ENCODE data around the gene SLC27A1. TPM values are rescaled to one million over a fixed set of nuclear protein-coding genes. Genes with fewer than 3 reads are reported as not detected.

Gene SLC27A1
- total and polyA plus RNA-seq, 9 of the 15 experiments (the other 6 are each of a cell fraction or from before 2014, with no cell fraction given) = 0.06 to 3.0 (median 1.1) TPM

DNA sequence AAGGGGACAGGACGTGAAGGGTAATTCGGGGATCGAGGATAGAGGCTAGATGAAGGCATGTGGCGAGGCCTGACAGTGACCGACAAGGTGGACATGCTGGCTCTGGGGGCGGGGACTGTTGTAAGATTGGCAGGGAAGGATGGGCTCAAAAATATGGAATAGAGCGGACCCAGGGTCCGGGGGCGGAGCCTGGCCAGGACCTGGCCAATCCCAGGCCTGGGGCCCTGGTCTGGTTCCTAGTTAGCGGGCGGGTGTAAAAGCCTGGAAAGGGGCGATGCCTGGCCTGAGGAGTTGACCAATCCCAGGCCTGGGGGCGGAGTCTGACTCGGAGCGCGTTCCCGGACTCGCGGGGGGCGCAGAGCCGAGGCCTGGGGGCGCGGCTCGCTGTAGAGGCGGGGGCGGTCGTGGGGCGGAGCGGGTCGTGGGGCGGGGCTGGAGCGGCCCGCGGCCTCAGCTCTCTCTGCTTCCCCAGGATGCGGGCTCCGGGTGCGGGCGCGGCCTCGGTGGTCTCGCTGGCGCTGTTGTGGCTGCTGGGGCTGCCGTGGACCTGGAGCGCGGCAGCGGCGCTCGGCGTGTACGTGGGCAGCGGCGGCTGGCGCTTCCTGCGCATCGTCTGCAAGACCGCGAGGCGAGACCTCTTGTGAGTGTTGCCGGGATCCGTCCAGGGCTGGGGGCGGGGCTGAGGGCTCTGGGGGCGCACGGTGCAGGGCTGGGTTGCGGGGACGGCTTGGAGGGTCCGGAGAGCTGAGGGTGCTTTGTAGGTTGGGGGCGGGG lies at the start of gene SLC27A1 (continued):
- no peak for TF ChIP-seq REST (IDR thresholded peaks at IDR 0.05; ENCODE audit: borderline replicate concordance)
- 0 out of 2 replicates have a peak, but pooled peaks have one; percentile 18 for TF ChIP-seq REST (CRISPR knock-in tag; IDR thresholded peaks at IDR 0.05; ENCODE audit: low read depth)
- TF ChIP-seq GABPB1 (CRISPR knock-in tag; IDR thresholded peaks at IDR 0.05) = 0 out of 2 replicates have a peak, but pooled peaks have one; percentile 42
- no peak for TF ChIP-seq SMARCB1 (IDR thresholded peaks at IDR 0.05; ENCODE audit: insufficient read length, low read depth)
- TF ChIP-seq NFXL1 (CRISPR knock-in tag; IDR thresholded peaks at IDR 0.05) = no peak
- no peak for TF ChIP-seq FOXA3 (CRISPR knock-in tag; conservative IDR thresholded peaks at IDR 0.05 in 1 of 2, IDR thresholded peaks at IDR 0.05 in 1 of 2)
- no peak for TF ChIP-seq ZNF764 (CRISPR knock-in tag; IDR thresholded peaks at IDR 0.05; ENCODE audit: low read depth)
- no peak; the same call in 1 of the 2 replicates for TF ChIP-seq KDM2B (CRISPR knock-in tag; IDR thresholded peaks at IDR 0.05)
- no peak for TF ChIP-seq ZNF444 (CRISPR knock-in tag; IDR thresholded peaks at IDR 0.05)
- no peak for TF ChIP-seq RFX7 (CRISPR knock-in tag; IDR thresholded peaks at IDR 0.05)
- no peak for TF ChIP-seq KLF10 (CRISPR knock-in tag; IDR thresholded peaks at IDR 0.05)
- no peak for TF ChIP-seq ZNF740 (CRISPR knock-in tag; IDR thresholded peaks at IDR 0.05)
- TF ChIP-seq ZNF740 (tag; IDR thresholded peaks at IDR 0.05) = no peak
- TF ChIP-seq NR2C1 (IDR thresholded peaks at IDR 0.05) = no peak
- no peak for TF ChIP-seq NR2C1 (tag; IDR thresholded peaks at IDR 0.05)
- no peak for TF ChIP-seq TFAP4 (CRISPR knock-in tag; IDR thresholded peaks at IDR 0.05; ENCODE audit: borderline replicate concordance)
- no peak for TF ChIP-seq ELF2 (CRISPR knock-in tag; IDR thresholded peaks at IDR 0.05)
- no peak for TF ChIP-seq NCOR1 (IDR thresholded peaks at IDR 0.05)
- peak; percentile 67 for TF ChIP-seq HMGN3 (IDR thresholded peaks at IDR 0.05; ENCODE audit: borderline replicate concordance, extremely low read depth, insufficient read length, low read depth, low read length)
- TF ChIP-seq PURB (CRISPR knock-in tag; IDR thresholded peaks at IDR 0.05; ENCODE audit: low read depth) = no peak
